IPS-11a (cell line): ENCODE data around the gene INPP4B.

ENCODE experiments used
- H3K4me3 ChIP-seq: one replicate; pipeline ENCODE4 v1.5.1; 2013; ENCODE audit warnings: low read depth, low read length, control low read depth

INPP4B gene

DNA sequence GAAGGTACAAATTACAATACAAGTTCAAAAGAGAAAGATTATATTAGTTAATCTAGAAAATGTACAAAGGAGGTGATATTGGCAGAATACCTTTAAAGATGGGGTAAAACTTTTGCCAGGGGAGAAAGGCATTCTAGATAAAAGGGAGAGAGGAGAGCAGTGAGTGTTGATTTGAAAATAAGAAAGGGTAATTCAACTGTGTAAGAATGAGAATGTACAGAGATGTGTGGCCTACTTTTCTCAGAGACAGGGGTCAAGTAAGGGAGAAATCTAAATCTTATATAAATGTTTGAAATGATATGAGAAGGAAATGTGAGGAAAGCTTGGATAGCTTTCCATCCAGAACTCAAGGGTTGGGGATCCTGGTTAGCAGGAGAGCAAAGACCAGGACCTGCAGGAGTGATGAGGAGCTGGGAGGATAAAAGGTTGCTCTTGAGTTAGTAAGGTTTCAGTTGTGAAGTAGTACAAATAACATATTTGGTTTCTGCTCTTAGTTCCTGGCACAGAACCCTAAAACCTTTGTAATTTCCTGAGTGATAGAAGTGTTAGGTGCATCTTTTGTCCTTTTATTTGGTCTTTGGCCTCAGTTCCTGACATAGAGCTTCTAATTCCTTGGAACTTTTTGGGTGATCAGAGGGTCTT is 489.9 kb downstream of the INPP4B start:
- no peak overlapping the region for H3K4me3 ChIP-seq

DNA sequence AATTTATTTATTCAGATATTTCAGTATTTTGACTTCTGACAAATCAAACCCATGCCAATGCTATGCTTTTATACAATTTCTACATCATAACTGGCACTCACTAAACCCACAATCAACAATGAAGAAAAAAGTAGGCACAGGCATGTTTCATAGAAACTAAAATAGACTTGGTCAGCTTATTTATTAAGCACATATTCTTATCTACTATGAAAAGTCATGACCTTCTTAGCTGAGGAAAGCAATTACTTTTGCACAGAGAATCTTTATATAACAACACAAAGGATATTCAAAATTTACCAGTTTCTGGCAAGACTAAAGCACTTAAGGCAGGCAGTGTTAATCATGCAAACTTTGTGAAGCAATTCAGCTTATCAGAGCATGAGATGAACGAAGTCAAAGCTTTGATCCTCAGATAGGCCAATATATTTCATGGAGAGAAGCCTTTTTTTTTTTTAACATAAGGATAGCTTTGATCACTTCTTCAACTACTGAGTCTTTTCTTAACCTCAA is 490.6 kb downstream of the INPP4B start:
- no peak overlapping the region for H3K4me3 ChIP-seq

DNA sequence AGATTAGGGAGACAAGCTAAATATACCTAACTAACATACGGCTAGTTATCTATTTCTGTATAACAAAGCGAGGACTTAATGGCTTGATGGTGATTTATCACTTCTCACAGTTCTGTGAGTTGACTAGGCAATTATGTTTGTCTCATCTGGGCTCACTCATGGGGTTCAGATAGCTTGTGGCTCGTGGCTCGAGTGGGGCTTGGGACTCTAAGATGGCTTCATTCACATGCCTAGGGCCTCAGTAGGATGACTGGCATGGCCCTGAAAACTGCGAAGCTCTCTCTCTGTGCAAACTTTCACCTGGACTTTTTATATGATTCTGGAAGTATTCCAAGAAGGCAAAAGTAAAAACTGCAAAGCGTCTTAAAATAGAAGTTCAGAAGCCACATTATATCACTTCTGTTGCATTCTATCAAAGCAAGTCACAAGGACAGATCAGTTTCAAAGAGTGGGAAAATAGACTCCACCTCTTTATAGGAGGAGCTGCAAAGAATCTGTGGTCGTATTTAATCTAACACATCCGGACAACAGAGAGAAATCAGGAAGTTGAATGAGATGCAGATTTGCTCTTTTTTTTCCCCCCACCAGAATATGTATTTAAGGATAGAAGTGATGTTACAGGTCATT is 491.2 kb downstream of the INPP4B start:
- H3K4me3 ChIP-seq = no peak overlapping the region

DNA sequence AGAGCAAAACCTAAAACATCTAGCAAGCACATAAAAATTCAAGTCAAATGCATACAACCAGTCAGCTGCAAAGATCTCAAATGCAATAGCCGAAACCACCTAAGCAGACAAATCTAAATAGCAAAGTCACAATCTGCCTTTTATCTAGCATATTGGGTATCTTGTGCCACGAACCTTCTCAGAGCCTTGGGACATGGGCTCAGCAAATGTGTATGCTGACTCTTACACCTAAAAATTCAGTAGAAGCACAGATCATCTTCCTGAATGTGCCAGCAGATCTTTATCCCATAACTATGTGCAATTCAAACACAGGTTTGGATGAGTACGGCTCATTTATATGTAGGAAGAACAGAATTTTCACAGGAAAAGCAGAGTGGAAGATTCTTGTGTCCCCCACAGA is 492.1 kb downstream of the INPP4B start:
- H3K4me3 ChIP-seq = no peak overlapping the region

DNA sequence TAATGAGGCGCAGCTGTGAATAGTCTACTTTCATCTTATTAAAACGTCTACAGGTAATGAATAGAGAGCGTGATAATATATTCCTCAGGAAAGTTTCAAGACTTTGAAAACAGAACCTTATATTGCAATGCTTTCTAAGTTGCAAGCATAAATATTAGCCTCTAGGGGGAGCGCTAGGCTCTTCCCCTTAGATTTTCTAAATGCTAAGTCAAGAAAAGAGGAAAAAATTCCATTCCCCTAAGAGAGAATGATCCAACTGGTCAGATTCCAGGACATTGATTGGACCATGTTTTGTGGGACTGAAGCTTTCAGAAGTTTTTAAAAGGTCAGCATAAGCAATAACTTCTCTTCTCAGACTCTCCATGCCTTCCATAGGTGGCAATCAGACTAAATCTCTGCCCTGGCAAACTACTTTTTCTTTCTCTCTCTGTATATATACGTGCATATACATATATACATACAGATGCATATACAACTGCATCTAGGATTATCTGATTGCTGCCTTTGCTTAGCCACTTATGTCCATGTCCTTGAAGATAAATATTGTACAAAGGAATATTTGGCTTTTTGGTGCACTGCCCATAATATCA is 492.9 kb downstream of the INPP4B start:
- H3K4me3 ChIP-seq = no peak overlapping the region

DNA sequence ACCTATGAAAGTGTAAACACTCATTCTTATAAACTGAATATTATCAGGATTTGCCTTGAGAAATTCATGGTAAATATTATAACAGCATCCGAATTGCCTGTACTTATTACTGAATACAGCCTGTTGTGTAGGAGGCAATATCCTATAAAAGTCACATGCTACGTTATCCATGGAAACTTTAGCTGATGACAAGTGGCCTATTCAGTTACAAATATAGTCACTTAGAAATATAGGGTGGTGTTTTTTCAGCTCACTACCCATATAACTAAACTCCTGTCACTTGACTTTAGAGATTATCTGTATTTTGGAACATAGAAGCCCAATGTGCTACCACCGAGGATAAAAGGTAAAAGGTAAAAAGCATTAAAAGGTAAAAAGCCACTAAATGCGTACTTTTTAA is 493.4 kb downstream of the INPP4B start:
- H3K4me3 ChIP-seq = no peak overlapping the region

DNA sequence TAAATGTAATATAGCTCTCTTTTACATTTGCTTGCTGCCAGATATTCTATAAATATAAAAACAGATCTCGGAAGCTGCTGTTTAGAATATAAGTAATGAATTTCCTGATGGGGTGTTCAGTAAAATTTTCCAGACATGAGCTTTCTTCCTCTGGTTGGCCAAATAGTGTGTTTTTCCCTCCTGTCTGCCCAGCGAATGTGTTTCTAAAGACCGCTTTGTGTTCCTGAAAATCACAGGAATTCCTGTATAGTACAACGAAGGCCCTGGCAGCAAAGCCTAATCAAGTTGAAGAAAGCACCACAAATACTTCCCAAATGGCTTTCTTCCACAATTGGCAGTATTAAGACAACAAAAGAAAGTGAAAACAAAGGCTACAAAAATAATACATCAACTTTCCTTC is 494.1 kb downstream of the INPP4B start:
- H3K4me3 ChIP-seq = no peak overlapping the region

DNA sequence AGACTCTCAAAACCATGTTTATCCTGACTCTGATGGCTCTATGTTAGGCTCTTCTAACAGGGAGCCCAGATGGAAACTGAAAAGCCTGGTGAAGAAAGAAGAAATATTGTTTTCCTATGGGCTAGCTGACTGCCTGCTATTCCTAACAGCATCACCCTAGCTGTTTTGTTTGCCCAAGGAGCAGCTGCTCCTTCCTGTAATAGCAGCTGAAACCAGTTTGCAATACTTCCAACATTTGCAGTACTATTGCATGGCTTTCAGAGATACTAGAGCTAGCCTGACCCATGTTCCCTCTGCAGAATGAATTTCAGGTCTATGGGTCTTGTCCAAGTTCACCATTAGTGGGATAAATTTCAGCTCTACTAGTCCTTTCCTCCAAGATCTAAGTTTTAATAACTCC is 495.2 kb downstream of the INPP4B start:
- no peak overlapping the region for H3K4me3 ChIP-seq

DNA sequence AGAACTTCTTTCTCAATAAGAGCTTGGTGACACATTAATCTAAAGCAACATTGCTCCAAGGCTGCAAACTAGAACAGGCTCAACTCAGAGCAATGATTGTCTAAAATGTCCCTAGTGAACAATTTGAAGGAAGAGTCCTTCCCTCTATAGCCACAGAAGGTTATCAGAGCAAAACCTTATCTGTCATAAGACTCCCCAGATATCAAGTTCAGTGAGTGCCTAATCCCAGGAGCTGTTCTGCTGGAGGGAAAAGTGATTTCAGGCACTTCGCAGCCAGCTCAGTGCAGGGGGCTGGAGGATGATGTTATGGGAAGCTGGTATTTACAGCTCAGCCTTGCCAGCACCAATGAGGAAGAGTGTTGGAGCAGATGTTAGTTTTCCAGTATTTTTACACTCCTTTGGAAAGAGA is 497.5 kb downstream of the INPP4B start:
- H3K4me3 ChIP-seq = no peak overlapping the region

DNA sequence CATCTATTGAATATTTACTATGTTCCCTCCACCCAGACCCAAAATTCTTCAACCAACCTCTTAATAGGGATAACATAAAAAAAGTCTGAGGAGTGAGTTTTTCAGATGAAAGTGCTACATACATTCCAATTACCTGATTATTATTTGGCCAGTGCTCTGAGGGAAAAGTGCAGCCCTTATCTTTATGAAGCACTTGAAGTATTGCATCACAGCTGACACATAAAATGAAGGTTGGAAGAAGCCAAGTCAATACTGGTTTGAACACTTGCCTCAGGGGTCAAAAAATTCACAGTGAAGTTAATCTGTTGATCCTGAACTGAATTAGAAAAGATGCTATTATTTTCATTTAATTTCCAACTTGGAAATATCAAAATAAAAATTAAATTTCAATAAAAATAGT is 498.9 kb downstream of the INPP4B start:
- H3K4me3 ChIP-seq = no peak overlapping the region

DNA sequence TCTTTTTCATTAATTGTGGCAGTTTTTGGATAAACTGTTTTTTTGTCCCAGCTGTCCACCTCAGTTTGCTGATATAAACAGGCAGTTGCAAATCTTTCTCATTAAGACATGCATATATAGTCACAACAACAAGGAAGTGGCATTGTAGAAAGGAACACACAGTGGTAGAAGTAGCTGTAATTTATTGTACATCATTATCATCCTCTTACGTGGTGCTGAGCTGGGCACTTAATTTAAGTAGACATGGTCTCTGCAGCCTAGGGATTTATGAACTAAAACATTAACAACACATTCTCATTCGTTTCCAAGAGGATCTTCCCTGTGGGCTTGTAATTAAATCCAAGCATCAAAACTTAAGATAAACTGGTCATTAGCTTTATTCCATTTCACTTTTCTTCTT is 500.2 kb downstream of the INPP4B start:
- no peak overlapping the region for H3K4me3 ChIP-seq

DNA sequence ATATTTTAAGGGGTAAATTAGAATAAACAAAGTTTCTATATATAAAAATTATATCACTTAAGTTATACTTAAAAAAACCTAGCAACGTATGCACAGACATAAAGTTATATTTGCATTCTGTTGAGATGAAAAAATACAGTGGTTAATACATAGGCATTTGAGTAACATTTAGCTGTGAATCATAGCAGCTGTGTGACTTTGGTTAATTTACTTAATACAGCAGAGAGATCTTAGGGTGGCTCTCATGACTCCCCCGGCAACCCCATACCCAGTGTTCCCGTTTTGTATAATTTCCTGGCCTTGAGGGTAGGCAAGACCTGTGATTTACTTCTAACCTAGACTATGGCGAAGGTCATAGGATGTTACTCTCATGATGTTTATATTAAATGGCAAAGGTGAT is 504.8 kb downstream of the INPP4B start:
- no peak overlapping the region for H3K4me3 ChIP-seq

DNA sequence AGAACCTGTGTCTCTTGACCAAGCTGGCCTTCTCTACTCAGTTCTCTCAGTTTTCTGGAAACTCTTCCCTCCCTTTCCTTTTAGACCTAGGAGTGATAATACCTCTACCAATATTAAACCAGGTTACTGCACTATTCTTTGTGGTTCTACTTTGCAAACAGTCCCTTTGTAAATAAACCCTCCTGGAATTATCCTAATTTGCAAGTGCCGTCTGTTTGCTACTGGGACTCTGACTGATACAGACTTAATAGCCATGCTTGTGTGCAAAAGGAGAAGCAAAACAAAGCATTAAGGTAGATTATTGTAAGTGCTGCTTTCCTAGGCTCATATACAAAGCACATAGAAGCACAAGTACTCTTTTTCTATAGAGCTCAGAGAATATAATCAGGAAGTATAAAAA is 507.0 kb downstream of the INPP4B start:
- H3K4me3 ChIP-seq = no peak overlapping the region

DNA sequence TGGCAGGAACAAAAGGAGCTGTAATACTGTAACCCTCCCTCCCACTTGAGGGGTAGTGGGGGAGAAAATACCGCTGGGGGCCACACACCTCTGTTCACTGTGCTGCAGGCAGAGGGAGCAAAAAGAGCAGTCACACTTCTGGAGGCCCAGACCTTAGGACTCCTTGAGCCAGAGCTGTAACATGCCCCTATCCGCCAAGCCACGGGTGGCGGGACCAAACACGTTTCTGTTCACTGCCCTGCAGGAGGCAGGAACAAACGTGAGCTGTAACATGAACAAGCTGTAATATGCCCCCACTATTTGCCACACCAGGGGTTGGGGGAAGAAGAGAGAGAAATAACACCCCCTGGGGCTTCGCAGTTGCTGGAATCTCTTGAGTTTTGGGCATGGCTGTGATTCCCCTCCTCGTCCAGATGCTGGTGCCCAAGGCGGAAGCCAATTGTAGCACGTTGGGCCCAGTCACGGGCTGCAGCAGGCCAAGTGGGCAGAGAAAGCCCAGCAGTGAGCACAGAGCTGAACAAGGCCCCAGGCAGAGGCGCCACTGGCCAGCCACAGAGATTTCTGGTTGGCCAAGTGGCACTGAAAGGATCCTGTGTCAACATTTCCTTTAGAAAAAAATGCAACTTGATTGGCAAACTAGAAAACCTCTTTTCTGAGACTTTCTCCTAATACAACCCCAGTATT is 509.7 kb downstream of the INPP4B start:
- H3K4me3 ChIP-seq = no peak overlapping the region

DNA sequence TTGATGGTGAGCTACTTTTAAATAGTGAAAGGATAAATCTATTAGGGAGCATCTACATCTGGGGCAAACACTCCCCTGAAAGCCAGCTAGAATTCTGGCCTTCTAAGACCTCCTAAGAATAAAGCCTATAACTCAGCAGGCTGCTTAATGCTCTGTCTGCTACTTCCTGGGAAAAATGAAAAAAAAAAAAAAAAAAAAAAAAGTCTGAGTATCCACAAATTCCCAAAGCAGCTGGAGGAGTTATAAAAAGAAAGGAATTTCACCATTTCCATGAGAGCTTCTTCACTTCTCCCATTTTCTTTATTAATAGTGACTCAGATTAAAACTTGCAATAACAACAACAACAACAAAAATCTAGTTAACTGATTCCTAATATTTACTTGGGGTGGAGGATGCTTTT is 511.2 kb downstream of the INPP4B start:
- H3K4me3 ChIP-seq = no peak overlapping the region

DNA sequence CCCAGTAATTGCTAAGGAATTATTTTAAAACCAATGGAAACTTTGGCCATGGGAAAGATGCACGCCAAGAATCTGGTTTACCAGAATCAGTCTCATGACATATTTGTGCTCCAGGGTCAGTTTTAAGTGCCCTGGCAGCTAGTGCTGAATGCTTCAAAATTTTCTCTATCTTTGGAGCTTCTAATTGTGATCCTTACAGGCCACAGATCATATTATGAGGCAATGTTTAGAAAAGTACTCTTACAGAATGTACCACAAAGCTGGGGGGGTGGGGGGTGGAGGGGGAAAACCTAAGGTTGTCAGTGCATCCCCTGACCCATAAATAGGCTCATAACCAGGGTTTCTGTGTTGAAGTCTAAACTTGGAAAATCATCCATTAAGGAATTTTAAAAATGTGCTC is 514.5 kb downstream of the INPP4B start:
- no peak overlapping the region for H3K4me3 ChIP-seq

DNA sequence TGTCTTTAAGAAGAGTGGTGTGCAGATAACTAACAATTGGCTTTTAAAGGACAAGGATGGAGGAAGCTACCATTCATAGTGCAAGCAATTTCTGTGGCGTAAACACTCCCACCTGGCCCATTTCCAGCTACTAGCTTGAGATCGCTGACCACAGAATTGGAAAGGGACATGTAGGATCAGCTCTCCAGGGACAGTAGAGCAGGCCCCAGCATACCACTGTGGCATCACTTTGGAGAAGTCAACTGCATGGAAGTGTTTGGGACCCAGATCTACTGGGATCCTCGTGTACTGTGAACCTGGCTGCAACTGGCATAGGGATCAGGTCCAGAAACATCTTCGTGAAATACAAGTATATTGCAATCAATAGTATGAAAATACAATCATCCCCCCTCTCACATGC is 515.0 kb downstream of the INPP4B start:
- no peak overlapping the region for H3K4me3 ChIP-seq

DNA sequence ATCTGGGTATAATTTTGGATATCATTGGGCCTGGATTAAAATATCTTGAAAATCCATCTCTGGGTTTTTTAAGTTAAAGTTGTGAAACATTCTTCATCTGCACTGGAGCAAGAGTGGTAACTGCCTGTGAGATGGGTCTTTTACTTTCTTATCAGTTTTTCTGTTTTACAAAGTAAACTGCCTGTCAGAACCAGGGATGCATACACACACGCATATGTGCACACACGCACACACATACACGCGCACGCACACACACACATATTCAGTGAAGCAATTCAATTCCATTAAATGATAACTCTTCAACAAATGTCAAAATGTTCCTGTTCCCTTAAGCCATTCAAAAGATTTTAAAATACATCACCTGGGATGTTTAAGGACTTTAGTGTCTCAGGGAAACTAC is 515.8 kb downstream of the INPP4B start:
- H3K4me3 ChIP-seq = no peak overlapping the region

DNA sequence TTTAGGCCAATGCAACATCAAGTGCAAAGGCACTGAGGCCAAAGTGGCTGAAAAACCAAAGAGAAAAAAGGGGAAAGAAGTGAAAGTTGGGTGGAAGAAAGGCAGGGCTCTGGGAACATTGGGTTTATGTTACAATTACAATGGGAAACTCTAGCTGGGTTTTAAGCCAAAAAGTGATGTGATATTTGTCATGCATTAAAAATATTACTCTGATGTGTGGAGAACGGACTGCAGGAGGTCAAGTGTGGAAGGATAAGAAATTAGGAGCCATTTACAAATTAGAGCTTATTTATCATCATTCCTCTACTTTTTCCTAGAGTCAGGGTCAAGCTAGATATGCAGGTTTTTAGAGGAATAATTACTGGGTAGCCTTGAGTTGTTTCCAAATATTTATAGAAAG is 516.8 kb downstream of the INPP4B start:
- H3K4me3 ChIP-seq = no peak overlapping the region

DNA sequence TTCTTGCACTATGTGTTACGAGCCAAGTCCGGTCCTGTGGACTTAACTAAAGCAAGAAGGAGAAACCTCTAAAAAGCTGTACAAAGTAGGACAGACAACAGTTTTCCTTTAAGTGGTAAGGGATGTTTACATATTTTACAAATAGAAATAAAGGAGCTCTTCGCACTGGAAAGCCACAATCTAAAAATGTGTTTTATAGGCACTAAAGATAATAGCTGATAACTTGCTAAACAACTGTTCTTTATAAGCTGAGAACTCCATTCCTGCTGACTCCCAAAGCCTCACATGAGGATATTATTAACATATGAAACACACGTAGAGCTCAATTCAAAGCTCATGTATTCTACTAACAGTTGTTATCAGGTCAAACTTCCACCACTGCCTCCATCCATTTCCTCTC is 519.9 kb downstream of the INPP4B start:
- H3K4me3 ChIP-seq = no peak overlapping the region

DNA sequence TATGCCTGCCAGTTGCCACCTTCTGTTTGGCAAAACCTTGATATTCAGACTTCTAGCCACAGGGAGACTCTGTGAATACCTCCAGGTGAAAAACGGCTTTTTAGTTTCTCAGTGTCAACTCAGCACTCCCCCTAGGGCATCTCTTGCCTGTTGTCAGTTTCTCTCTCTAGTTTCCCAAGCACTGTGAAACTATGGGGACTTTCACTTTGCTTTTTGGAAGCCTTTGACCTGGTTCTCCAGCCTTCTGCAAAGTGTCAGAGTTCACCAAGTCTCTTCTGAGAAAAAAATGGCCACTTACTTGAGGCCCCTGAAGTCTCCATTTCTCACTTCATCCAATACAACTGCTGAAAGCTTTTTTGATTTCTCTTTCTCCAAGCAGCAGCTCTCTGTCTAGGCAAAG is 521.5 kb downstream of the INPP4B start:
- no peak overlapping the region for H3K4me3 ChIP-seq

DNA sequence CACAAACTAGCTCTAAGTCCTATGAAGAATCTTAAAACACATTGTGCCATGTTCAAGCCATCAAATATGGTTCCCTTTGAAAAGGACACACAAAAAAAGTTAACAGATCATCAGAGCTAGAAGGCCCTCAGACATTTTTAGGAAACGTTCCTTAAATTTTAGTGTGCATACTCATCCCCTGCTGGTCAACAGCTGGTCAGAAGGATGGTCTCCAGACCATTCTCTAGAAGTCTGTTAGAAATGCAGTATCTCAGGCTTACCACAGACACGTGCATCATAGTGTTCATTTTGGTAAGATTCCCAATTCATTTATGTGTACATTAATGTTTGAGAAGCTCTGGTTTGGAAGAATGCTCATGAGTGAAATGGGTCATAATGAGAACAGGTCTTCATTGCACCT is 523.1 kb downstream of the INPP4B start:
- H3K4me3 ChIP-seq = no peak overlapping the region
